ENCODE data around the gene DYNLT2B. TPM values are rescaled to one million over a fixed set of nuclear protein-coding genes. Genes with fewer than 3 reads are reported as not detected.

DYNLT2B gene
- total RNA-seq, 4 donors from 2014 or later: 2.4 to 4.4 (median 3.7) TPM; not detected in 1

DNA sequence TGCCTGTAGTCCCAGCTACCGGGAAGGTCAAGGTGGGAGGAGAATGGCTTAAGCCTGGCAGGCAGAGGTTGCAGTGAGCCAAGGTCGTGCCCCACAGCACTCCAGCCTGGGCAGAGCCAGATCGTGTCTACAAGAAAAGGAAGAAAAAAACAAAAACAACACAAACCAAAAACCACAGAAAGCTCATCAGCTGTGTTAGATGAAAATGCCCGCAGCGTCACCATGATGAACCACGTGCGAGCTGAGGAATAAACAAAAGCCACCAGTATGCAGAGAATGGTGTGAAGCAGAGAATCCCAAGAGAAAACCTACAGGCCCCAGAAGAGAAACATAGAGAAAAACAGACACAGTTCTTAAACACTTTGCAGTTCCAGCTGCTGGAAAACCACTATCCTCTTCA lies 39.9 kb upstream of the DYNLT2B start:
- TF ChIP-seq POLR2AphosphoS5 (IDR thresholded peaks at IDR 0.05): no peak
- TF ChIP-seq, protein P1, sequence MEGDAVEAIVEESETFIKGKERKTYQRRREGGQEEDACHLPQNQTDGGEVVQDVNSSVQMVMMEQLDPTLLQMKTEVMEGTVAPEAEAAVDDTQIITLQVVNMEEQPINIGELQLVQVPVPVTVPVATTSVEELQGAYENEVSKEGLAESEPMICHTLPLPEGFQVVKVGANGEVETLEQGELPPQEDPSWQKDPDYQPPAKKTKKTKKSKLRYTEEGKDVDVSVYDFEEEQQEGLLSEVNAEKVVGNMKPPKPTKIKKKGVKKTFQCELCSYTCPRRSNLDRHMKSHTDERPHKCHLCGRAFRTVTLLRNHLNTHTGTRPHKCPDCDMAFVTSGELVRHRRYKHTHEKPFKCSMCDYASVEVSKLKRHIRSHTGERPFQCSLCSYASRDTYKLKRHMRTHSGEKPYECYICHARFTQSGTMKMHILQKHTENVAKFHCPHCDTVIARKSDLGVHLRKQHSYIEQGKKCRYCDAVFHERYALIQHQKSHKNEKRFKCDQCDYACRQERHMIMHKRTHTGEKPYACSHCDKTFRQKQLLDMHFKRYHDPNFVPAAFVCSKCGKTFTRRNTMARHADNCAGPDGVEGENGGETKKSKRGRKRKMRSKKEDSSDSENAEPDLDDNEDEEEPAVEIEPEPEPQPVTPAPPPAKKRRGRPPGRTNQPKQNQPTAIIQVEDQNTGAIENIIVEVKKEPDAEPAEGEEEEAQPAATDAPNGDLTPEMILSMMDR (IDR thresholded peaks at IDR 0.05): no peak
- no peak for TF ChIP-seq POLR2A (IDR thresholded peaks at IDR 0.05)
- no peak for TF ChIP-seq EP300 (IDR thresholded peaks at IDR 0.05; ENCODE audit: low read depth)
- H3K4me1 ChIP-seq: no peaks in the 10 kb centered on the region
- peaks cover 0 to 72% (median 12%) of the 10 kb centered on the region in 4 donors for H3K36me3 ChIP-seq
- H3K9me3 ChIP-seq: no peaks in the 10 kb centered on the region
- H3K27me3 ChIP-seq: no peaks in the 10 kb centered on the region
- WGBS, 2 donors (ENCODE audit: low coverage in 1 of 2): 75 to 92% methylated on average over 7 of the region's 7 CpGs
- in situ Hi-C loops (cut with MboI; ENCODE audit: low pct_ligation_motif_present in 1 of 4, low pct_unique_long_range_greater_than_20kb in 1 of 4, low sequenced_read_pairs in 3 of 4) (no loop called here), intact Hi-C loops (cut with DNase I; ENCODE audit: low total_unique reads) (no loop called here)
- H3K4me3 ChIP-seq: no peak overlapping the region
- no peak overlapping the region for H3K27ac ChIP-seq
- DNase-seq: no peak

DNA sequence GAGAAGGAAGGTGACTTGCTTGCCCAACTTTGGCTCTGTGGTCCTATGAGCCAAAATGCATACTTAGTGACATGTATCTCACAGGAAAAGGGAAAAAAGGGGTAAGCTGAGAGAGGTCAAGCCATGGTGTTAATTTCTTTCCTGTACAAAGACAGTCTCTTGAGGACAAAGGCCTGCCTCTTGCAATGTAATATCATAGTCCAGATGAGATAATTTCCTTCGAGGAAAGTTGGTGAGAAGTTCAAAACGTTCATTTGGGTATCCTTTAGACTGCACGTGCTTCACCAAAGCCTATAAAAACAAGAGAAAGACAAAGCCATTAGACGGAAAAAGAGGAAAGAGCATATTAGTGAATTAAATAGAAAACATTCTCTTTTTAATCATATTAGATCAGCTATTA lies 38.5 kb upstream of the DYNLT2B start:
- in situ Hi-C loops (cut with MboI; ENCODE audit: low pct_ligation_motif_present in 1 of 4, low pct_unique_long_range_greater_than_20kb in 1 of 4, low sequenced_read_pairs in 3 of 4): no loop called here
- TF ChIP-seq POLR2AphosphoS5 (IDR thresholded peaks at IDR 0.05): no peak
- TF ChIP-seq POLR2A (IDR thresholded peaks at IDR 0.05): no peak
- no peak for TF ChIP-seq EP300 (IDR thresholded peaks at IDR 0.05; ENCODE audit: low read depth)
- TF ChIP-seq, protein P1 (IDR thresholded peaks at IDR 0.05): no peak
- Histone ChIP-seq H3K36me3 (peaks cover 0 to 58% (median 12%) of the 10 kb centered on the region in 4 donors), H3K4me3 (no peak overlapping the region), H3K4me1 (no peaks in the 10 kb centered on the region), H3K27ac (no peak overlapping the region), H3K27me3 (no peaks in the 10 kb centered on the region), H3K9me3 (no peaks in the 10 kb centered on the region)
- intact Hi-C loops (cut with DNase I; ENCODE audit: low total_unique reads): no loop called here
- no peak for DNase-seq
- 89 to 97% methylated on average over 4 of the region's 4 CpGs for WGBS, 2 donors (ENCODE audit: low coverage in 1 of 2)

- in situ Hi-C loops (cut with MboI; ENCODE audit: low pct_ligation_motif_present in 1 of 4, low pct_unique_long_range_greater_than_20kb in 1 of 4, low sequenced_read_pairs in 3 of 4) (no loop called here), intact Hi-C loops (cut with DNase I; ENCODE audit: low total_unique reads) (no loop called here)
- no peak for TF ChIP-seq POLR2AphosphoS5 (IDR thresholded peaks at IDR 0.05)
- TF ChIP-seq EP300 (IDR thresholded peaks at IDR 0.05; ENCODE audit: low read depth): no peak
- TF ChIP-seq, protein P1 (IDR thresholded peaks at IDR 0.05): no peak
- TF ChIP-seq POLR2A (IDR thresholded peaks at IDR 0.05): no peak
- Histone ChIP-seq H3K4me1 (no peaks in the 10 kb centered on the region), H3K9me3 (no peaks in the 10 kb centered on the region), H3K36me3 (peaks cover 0 to 49% (median 10%) of the 10 kb centered on the region in 4 donors), H3K27me3 (no peaks in the 10 kb centered on the region), H3K27ac (no peak overlapping the region), H3K4me3 (no peak overlapping the region)
- no peak for DNase-seq
- WGBS, 2 donors (ENCODE audit: low coverage in 1 of 2): 100% methylated on average over 1 of the region's 1 CpG
Observed at GRCh38 chr3:196355668-196356067, 37.6 kb upstream of the DYNLT2B start.

- Histone ChIP-seq H3K4me1 (no peaks in the 10 kb centered on the region), H3K9me3 (no peaks in the 10 kb centered on the region), H3K27ac (no peak overlapping the region), H3K36me3 (peaks cover 0 to 45% (median 6%) of the 10 kb centered on the region in 4 donors), H3K4me3 (no peak overlapping the region), H3K27me3 (no peaks in the 10 kb centered on the region)
- intact Hi-C loops (cut with DNase I; ENCODE audit: low total_unique reads) (no loop called here), in situ Hi-C loops (cut with MboI; ENCODE audit: low pct_ligation_motif_present in 1 of 4, low pct_unique_long_range_greater_than_20kb in 1 of 4, low sequenced_read_pairs in 3 of 4) (no loop called here)
- 75 to 84% methylated on average over 6 of the region's 6 CpGs for WGBS, 2 donors (ENCODE audit: low coverage in 1 of 2)
- no peak for DNase-seq
- no peak for TF ChIP-seq POLR2AphosphoS5 (IDR thresholded peaks at IDR 0.05)
Observed at GRCh38 chr3:196354132-196354531, 36.1 kb upstream of the DYNLT2B start.

GRCh38 chr3:196351541-196351940 lies 33.5 kb upstream of the DYNLT2B start:
- DNase-seq: no peak
- intact Hi-C loops (cut with DNase I; ENCODE audit: low total_unique reads) (no loop called here), in situ Hi-C loops (cut with MboI; ENCODE audit: low pct_ligation_motif_present in 1 of 4, low pct_unique_long_range_greater_than_20kb in 1 of 4, low sequenced_read_pairs in 3 of 4) (no loop called here)
- no peak overlapping the region for H3K27ac ChIP-seq
- H3K4me1 ChIP-seq: no peaks in the 10 kb centered on the region
- TF ChIP-seq EP300 (IDR thresholded peaks at IDR 0.05; ENCODE audit: low read depth): no peak
- no peak for TF ChIP-seq POLR2A (IDR thresholded peaks at IDR 0.05)
- TF ChIP-seq, protein P1 (IDR thresholded peaks at IDR 0.05): no peak
- no peak for TF ChIP-seq POLR2AphosphoS5 (IDR thresholded peaks at IDR 0.05)
- WGBS, 2 donors (ENCODE audit: low coverage in 1 of 2): 74 to 79% methylated on average over 6 of the region's 6 CpGs
- H3K4me3 ChIP-seq: no peak overlapping the region
- H3K9me3 ChIP-seq: no peaks in the 10 kb centered on the region
- H3K36me3 ChIP-seq: peaks cover 0 to 39% (median 4%) of the 10 kb centered on the region in 4 donors
- no peaks in the 10 kb centered on the region for H3K27me3 ChIP-seq

All from transverse colon (tissue), 4 donors.